GM18909 (cell line): ENCODE results near the gene FTCDNL1.

Source experiments
- ATAC-seq: cut with Tn5 transposase; IDR thresholded peaks from one replicate; pipeline ENCODE4 v1.9.1; 2021; ENCODE audit warnings: mild to moderate bottlenecking; ENCODE audit not compliant: unreplicated experiment, poor library complexity

The FTCDNL1 gene

DNA sequence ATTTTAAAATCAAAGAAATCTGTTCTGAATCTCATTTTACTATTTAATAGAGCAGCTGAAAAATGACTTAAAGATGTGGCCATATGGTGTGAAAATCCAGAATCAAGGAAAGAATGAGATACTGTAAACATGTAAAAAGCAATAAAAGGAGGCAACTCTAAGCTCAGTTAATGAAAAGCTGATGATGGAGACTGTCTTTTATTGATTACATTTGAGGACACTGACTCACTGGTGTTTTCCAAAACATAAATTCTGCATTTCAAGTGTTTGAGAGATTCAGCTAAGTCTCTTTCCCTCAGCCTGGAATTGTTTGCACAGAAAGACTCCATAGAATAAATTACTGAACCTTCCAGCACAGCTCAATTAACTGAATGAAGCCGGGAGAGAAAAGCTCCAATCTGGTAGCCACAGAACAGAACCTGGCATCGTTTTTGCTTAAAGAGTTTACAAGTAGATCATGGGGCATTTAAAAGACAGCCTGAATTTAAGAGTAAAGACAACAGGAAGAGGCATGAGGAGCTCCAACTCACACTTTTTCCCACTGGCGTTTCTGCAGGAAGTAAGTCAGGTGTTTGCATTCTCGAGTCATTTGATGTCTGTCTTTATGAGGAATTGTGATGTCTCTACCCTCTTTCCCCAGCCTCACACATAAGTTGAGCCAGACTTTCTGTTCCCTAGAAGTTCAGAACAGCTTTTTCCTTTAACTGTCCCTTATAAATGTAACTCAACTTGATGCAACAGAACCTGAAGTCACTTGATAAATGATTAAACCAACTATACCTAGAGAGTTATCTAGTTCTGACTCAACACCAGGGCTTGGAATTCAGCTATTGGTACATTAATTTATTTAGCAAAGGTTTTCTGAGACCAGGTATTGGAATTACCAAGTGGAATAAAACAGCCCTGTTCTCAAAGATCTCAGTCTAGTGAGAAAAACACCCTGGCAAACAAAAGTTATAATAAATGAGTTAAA lies 53.3 kb downstream of the FTCDNL1 start:
- peak; percentile 78 for ATAC-seq

DNA sequence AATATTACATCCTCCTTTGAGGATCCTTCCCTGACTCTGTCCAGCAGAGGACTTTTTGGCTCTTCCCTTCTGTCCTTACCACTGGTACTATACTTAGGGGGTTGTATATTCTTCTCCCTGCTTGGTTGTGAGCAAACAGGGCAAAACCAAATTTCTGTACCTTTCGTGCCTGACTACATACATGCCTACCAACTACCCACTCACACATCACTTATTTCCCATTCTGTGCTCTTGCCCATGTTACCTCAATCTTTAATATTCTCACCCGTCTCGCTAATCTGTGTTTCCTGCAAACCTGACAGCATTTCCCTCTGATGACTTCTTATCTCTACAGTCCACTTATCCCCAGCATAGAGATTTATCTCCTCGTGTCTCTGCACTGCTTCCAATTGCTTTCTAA lies 58.6 kb downstream of the FTCDNL1 start:
- ATAC-seq: no peak

GRCh38 chr2:199791326-199791725 lies 59.7 kb downstream of the FTCDNL1 start:
- no peak for ATAC-seq

DNA sequence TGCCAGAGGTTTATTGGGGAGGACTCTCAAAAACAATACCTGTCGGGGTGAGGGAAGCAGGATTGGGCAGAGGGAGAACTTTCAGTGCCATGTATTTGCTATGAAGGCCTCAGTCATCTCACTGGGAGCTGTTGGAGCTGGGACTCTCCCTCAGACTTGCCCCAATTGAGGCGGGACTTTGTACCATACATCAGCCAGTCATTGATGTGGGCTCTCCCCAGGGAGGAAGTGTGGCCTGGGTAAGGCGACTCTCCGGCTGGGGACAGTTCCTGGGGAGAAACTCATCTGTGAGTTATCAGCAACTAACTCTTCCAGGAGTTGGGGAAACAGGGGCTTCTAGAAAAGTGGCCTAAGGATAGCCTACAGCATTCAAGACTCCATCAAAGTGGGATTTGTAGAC lies 66.5 kb downstream of the FTCDNL1 start:
- no peak for ATAC-seq

GRCh38 chr2:199779589-199779988 lies 71.4 kb downstream of the FTCDNL1 start:
- no peak for ATAC-seq

DNA sequence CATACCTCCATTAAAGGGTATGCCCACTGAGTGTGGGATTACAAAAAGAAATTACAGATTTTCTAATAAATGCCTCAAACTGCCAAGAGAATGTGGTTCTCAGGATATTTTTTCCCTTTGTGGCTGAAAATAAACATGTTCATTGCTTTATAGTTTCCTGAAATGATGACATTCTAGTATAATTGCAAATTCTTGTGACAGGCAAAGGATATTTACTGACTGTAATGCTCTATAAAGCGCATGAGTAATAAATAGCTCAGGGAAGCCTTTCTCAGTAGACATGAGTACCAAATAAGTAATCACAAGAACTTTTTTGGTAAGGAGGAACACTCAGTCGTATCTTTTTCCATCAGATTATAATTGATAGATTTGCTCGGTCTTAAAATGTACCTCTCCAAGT lies 72.3 kb downstream of the FTCDNL1 start:
- ATAC-seq: no peak

- no peak for ATAC-seq
Observed at GRCh38 chr2:199777916-199778315, 73.1 kb downstream of the FTCDNL1 start.

GRCh38 chr2:199777315-199777714 lies 73.7 kb downstream of the FTCDNL1 start:
- ATAC-seq: no peak

DNA sequence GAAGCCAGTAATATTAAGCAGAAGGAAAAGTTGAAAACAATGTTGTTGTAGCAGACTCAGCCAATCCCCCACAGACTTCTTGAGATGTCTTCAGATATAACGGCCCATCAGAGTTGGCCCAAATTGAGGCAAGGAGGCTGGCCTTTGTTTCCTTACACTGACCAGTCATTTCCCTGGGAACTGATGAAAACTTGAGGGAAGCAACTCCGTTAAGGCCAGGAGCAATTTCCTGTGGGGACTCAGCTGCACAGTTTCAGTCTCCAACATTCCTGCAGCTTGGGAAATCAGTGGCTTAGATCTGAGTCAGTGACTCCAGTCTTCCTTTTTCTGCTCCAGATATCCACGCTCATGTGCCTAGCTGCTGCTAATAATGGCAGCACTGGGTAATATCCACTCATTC lies 75.7 kb downstream of the FTCDNL1 start:
- ATAC-seq: no peak

- ATAC-seq: no peak
Observed at GRCh38 chr2:199772035-199772976, 78.7 kb downstream of the FTCDNL1 start.

GRCh38 chr2:199770716-199771115 lies 80.3 kb downstream of the FTCDNL1 start:
- no peak for ATAC-seq

GRCh38 chr2:199765646-199766045 lies 85.3 kb downstream of the FTCDNL1 start:
- ATAC-seq: no peak

GRCh38 chr2:199764273-199764800 lies 86.7 kb downstream of the FTCDNL1 start:
- ATAC-seq: no peak

GRCh38 chr2:199762963-199763362 lies 88.0 kb downstream of the FTCDNL1 start:
- no peak for ATAC-seq

DNA sequence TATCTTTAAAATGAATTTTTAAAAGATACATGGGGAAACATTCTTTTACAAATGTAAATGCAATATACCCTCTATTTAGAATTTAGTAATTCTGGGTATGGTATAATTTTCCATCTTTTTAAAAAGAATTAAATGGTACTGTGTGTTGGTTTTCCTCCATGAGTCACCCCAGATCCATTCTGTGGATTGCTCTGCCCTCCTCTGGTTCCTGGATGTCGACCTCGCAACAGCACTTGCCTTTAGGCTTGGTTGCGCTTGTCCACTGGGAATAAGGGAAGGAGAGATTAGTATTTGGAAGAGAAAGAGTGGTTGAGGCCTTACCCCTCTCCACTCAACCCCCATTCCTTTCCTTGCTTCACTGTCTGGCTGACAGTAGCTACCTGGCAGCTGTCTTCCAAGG lies 90.4 kb downstream of the FTCDNL1 start:
- no peak for ATAC-seq

DNA sequence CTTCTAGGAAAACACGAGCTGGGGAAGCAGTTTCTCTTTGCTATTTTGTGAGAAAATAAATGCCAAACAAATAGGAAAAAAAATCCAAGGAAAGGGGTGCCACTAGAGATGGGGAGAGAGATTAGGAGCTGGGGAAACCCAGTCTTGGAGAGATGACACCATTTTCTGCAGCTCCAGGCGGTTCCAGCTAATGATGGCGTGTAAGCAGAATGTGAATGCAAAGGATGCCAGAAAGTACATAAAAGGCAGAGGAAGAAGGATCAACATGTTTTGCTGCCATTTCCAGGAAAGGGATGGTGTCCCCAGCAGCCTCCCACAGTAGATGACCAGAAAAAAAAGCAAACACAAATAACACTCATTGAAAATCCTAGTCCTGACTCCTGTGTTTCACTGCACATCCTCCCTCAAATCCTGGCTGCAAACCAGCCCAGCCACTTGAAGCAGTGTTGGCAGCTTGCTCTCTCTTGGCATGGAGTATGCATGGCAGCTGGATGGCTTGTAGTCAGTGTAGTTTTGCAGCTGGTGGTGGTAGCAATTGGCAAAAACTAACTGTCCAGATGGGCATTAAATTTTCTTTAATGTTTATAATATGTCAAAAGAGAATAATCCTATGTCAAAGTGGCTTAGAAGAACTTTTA lies 93.6 kb downstream of the FTCDNL1 start:
- no peak for ATAC-seq

DNA sequence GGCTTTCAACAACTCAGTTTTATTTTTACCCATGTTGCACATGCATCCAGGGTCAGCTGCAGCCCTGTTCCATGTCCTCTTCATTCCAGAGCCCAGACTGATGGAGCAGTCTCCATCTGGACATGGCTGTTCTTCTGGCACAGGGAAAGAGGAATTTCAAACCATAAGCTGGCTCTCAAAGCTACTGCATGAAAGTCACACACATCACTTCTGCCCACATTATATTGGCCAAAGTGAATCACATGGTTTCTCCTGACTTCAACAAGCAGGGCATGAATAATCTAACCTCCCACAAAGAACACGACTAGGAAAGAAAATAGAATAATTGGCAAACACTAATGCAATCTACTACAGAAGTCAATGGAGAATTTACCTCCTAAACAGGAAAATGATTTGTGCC lies 94.2 kb downstream of the FTCDNL1 start:
- ATAC-seq: no peak

DNA sequence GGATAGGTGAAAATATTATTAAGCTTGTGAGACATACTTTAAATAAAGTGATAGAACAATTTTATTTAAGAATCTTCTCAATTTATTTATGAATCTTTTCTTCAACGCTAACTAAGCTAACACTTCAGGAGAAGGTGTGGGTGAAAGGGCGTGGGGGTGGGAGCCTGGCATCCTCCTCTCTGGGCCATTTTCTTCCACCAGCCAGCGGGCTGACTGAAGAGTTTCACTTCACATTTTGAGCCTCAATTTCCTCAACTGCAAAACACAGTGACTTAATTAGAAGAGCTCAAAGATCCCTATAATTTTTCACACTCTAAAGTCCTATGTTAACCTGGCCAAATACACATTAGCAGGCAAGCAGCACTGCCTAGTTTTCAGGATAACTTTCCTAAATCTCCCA lies 94.8 kb downstream of the FTCDNL1 start:
- ATAC-seq: no peak

GRCh38 chr2:199754766-199755165 lies 96.2 kb downstream of the FTCDNL1 start:
- ATAC-seq: no peak

GRCh38 chr2:199751492-199752120 lies 99.4 kb downstream of the FTCDNL1 start:
- ATAC-seq: no peak
